Measurements from ENCODE around the gene SH2D6. TPM values are rescaled to one million over a fixed set of nuclear protein-coding genes. Genes with fewer than 3 reads are reported as not detected.
A peak's percentile ranks its signal among the peaks of the same experiment; 100 is the strongest.

Gene SH2D6
- total and polyA plus RNA-seq, 9 of the 15 experiments (the other 6 are each of a cell fraction or from before 2014, with no cell fraction given) = 0.07 to 0.76 (median 0.33) TPM; not detected in 2

DNA sequence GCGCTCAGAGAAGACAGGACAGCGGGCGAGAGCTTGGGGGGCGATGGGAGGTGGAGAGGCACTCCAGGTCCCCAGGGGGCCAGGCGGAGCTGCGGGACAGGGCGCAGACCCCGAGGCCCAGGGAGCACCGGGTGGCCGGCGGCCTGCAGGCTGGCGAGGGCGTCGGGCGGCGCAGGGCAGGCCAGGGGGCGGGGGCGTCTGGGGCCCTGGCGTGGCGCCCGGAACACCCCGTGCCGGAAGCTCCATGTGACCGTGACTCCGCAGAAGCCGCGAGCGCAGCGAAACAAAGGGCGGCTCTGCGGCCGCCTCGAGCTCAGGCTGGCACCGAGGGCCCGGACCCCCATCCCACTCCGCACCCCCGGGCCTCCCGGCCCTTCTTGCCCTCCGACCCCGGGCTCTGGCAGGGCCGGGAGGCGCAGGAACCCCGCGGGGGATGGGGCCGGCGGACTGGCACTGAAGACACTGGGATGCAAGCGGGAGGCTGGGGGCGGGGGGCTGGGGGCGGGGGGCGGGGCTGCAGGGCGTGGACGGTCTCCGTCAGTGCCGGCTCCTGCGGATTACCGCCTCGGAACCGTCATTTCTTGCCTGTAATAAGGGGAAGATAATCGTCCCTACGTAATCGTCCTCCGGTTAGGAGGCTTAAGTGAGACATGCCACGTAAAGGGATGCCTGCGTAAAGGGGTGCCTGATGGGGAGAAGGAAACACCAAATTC lies 19.1 kb downstream of the SH2D6 start (continued):
- TF ChIP-seq JUND (IDR thresholded peaks at IDR 0.05; ENCODE audit: borderline replicate concordance, low read depth, low read length) (0 out of 2 replicates have a peak, but pooled peaks have one; percentile 31), JUND (tag; IDR thresholded peaks at IDR 0.05; ENCODE audit: borderline replicate concordance, low read depth, low read length) (no peak), ERF (CRISPR knock-in tag; IDR thresholded peaks at IDR 0.05) (no peak), HIVEP1 (CRISPR knock-in tag; IDR thresholded peaks at IDR 0.05) (no peak), DDX20 (tag; IDR thresholded peaks at IDR 0.05; ENCODE audit: low read depth) (no peak), TGIF2 (CRISPR knock-in tag; IDR thresholded peaks at IDR 0.05) (no peak), IRF2 (CRISPR knock-in tag; IDR thresholded peaks at IDR 0.05) (no peak), PHF8 (IDR thresholded peaks at IDR 0.05; ENCODE audit: borderline replicate concordance, low read length) (peak; percentile 14; the same call in 1 of the 2 replicates)
- TF ChIP-seq, protein P1, sequence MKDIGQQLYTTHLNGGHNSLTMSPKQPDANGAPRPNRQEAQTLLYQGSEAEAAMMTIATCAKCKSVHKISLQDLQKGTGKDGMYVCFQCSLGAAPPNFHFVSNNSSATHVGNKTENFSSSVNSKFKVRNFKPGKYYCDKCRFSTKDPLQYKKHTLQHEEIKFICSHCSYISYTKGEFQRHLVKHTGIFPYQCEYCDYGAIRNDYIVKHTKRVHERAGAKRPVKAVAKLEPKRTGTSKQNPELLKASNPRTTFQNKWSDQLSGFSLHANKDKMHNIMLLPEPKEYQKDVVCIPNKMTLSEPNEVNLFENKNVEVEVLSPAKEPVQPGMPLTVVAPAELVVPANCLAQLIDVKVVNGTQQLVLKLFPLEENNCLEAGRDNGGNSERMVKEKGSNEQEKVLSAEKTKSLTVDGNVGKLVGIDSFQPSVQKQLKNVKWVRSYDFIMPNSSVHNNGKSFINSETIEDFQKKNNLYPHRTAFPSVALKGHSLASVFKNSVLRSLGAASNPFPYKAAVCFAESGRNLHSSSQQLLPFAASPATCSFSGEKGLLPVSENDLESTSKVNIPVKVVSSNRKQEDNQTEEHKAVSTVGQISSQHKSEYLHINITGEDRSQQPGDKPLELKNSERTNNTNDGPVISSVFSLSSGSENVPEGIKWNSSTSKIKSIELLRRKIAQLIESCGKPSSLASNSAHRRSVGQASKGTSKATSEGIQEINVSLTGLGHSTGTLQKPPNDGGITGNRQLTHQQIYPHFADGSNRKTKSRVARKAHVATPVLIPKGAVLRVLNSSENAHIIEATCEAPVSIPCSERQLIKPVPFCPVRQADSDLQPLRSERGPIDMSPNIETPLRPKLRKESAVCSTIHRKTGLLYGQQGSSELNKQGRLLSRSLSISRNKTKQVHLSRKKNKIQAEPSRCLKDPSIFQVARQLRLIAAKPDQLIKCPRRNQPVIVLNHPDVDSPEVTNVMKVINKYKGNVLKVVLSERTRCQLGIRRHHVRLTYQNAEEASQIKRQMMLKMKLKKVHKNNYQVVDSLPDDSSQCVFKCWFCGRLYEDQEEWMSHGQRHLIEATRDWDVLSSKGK (CRISPR knock-in tag; IDR thresholded peaks at IDR 0.05) = no peak
- TF ChIP-seq, protein P2, sequence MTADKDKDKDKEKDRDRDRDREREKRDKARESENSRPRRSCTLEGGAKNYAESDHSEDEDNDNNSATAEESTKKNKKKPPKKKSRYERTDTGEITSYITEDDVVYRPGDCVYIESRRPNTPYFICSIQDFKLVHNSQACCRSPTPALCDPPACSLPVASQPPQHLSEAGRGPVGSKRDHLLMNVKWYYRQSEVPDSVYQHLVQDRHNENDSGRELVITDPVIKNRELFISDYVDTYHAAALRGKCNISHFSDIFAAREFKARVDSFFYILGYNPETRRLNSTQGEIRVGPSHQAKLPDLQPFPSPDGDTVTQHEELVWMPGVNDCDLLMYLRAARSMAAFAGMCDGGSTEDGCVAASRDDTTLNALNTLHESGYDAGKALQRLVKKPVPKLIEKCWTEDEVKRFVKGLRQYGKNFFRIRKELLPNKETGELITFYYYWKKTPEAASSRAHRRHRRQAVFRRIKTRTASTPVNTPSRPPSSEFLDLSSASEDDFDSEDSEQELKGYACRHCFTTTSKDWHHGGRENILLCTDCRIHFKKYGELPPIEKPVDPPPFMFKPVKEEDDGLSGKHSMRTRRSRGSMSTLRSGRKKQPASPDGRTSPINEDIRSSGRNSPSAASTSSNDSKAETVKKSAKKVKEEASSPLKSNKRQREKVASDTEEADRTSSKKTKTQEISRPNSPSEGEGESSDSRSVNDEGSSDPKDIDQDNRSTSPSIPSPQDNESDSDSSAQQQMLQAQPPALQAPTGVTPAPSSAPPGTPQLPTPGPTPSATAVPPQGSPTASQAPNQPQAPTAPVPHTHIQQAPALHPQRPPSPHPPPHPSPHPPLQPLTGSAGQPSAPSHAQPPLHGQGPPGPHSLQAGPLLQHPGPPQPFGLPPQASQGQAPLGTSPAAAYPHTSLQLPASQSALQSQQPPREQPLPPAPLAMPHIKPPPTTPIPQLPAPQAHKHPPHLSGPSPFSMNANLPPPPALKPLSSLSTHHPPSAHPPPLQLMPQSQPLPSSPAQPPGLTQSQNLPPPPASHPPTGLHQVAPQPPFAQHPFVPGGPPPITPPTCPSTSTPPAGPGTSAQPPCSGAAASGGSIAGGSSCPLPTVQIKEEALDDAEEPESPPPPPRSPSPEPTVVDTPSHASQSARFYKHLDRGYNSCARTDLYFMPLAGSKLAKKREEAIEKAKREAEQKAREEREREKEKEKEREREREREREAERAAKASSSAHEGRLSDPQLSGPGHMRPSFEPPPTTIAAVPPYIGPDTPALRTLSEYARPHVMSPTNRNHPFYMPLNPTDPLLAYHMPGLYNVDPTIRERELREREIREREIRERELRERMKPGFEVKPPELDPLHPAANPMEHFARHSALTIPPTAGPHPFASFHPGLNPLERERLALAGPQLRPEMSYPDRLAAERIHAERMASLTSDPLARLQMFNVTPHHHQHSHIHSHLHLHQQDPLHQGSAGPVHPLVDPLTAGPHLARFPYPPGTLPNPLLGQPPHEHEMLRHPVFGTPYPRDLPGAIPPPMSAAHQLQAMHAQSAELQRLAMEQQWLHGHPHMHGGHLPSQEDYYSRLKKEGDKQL (CRISPR knock-in tag; IDR thresholded peaks at IDR 0.05; ENCODE audit: borderline replicate concordance) = no peak
- TF ChIP-seq, protein P3, sequence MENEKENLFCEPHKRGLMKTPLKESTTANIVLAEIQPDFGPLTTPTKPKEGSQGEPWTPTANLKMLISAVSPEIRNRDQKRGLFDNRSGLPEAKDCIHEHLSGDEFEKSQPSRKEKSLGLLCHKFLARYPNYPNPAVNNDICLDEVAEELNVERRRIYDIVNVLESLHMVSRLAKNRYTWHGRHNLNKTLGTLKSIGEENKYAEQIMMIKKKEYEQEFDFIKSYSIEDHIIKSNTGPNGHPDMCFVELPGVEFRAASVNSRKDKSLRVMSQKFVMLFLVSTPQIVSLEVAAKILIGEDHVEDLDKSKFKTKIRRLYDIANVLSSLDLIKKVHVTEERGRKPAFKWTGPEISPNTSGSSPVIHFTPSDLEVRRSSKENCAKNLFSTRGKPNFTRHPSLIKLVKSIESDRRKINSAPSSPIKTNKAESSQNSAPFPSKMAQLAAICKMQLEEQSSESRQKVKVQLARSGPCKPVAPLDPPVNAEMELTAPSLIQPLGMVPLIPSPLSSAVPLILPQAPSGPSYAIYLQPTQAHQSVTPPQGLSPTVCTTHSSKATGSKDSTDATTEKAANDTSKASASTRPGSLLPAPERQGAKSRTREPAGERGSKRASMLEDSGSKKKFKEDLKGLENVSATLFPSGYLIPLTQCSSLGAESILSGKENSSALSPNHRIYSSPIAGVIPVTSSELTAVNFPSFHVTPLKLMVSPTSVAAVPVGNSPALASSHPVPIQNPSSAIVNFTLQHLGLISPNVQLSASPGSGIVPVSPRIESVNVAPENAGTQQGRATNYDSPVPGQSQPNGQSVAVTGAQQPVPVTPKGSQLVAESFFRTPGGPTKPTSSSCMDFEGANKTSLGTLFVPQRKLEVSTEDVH (IDR thresholded peaks at IDR 0.05; ENCODE audit: low read depth, partially characterized antibody) = no peak
- TF ChIP-seq, protein P4, sequence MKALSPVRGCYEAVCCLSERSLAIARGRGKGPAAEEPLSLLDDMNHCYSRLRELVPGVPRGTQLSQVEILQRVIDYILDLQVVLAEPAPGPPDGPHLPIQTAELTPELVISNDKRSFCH (CRISPR knock-in tag; IDR thresholded peaks at IDR 0.05) = no peak
- TF ChIP-seq, protein P4 (tag; IDR thresholded peaks at IDR 0.05) = no peak
- TF ChIP-seq, protein P5, sequence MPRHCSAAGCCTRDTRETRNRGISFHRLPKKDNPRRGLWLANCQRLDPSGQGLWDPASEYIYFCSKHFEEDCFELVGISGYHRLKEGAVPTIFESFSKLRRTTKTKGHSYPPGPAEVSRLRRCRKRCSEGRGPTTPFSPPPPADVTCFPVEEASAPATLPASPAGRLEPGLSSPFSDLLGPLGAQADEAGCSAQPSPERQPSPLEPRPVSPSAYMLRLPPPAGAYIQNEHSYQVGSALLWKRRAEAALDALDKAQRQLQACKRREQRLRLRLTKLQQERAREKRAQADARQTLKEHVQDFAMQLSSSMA (CRISPR knock-in tag; IDR thresholded peaks at IDR 0.05) = no peak

All from K562 (cell line).